ENCODE measurements around the gene DNAJA3. TPM values are rescaled to one million over a fixed set of nuclear protein-coding genes. Genes with fewer than 3 reads are reported as not detected.

Gene DNAJA3
- 10 to 100 TPM; 67.5 to 71.1 TPM for total RNA-seq
- 10 to 100 TPM; 52.4 to 55.5 TPM for polyA plus RNA-seq

GRCh38 chr16:4425378-4426020 is at the start of gene DNAJA3:
Gene DNAJA3 (plus strand): TSS chr16:4425868. CDS start chr16:4425882, 14 bp downstream.
- no peaks in the 10 kb centered on the region for H3K9me3 Mint-ChIP-seq
- CTCF ChIA-PET (ENCODE audit: partially characterized antibody): no interaction called here
- intact Hi-C loops (cut with micrococcal nuclease): loop anchor here (1.0 to 2.0 kb wide), 5 partner anchors 9 to 191 kb away; partner anchors contain the start of genes CDIP1, CORO7, HMOX2 and PAM16

GRCh38 chr16:4376126-4376892 is 49.4 kb upstream of the DNAJA3 start:
- POLR2A ChIA-PET (ENCODE audit: partially characterized antibody): no interaction called here
- CTCF ChIA-PET (ENCODE audit: partially characterized antibody): no interaction called here
- Mint-ChIP-seq H3K36me3 (peaks cover 0 to 34% of the 10 kb centered on the region in 2 donors), H3K27me3 (no peaks in the 10 kb centered on the region), H3K4me1 (peaks cover 12 to 54% (median 35%) of the 10 kb centered on the region in 4 donors), H3K4me3 (peak overlapping the region in 1 of 8 donors; percentile 21), H3K27ac (peak overlapping the region in 1 of 7 donors; percentile 89), H3K9me3 (peaks cover 0 to 2% (median 0%) of the 10 kb centered on the region in 8 donors)
- no peaks in the 10 kb centered on the region for H3K27me3 ChIP-seq (ENCODE audit: insufficient read depth, low read length)
- H3K27ac ChIP-seq (ENCODE audit: low read depth, low read length): no peak overlapping the region
- H3K4me1 ChIP-seq (ENCODE audit: insufficient read depth, low read length): peaks cover 34% of the 10 kb centered on the region
- intact Hi-C loops (cut with micrococcal nuclease): no loop called here
- H3K4me3 ChIP-seq (ENCODE audit: low read length in 2 of 2): no peak overlapping the region
- no peaks in the 10 kb centered on the region for H3K9me3 ChIP-seq (ENCODE audit: control insufficient read depth in 1 of 2, low read length in 2 of 2)
- H3K36me3 ChIP-seq (ENCODE audit: insufficient read depth, low read length): peaks cover 3% of the 10 kb centered on the region
- DNase-seq: no peak

More at GRCh38 chr16:4425378-4426020, at the start of gene DNAJA3:
- Histone ChIP-seq H3K4me3 (ENCODE audit: low read length in 2 of 2) (peak within 1 kb of the TSS; percentile 98 to 99), H3K9me3 (ENCODE audit: control insufficient read depth in 1 of 2, low read length in 2 of 2) (no peaks in the 10 kb centered on the region), H3K27ac (ENCODE audit: low read depth, low read length) (peak within 1 kb of the TSS; percentile 98), H3K4me1 (ENCODE audit: insufficient read depth, low read length) (peaks cover 28% of the 10 kb centered on the region), H3K36me3 (ENCODE audit: insufficient read depth, low read length) (no peaks in the 10 kb centered on the region), H3K27me3 (ENCODE audit: insufficient read depth, low read length) (no peaks in the 10 kb centered on the region)
- DNase-seq: peak; percentile 93 to 96 (median 95)
- Mint-ChIP-seq H3K36me3 (peaks cover 0 to 19% of the 10 kb centered on the region in 2 donors), H3K4me1 (peaks cover 16 to 36% (median 24%) of the 10 kb centered on the region in 4 donors), H3K27me3 (no peaks in the 10 kb centered on the region), H3K27ac (peak within 1 kb of the TSS; percentile 98 to 100 (median 100)), H3K4me3 (peak within 1 kb of the TSS; percentile 92 to 98 (median 98))
- POLR2A ChIA-PET (ENCODE audit: partially characterized antibody): interaction anchor here (1.2 to 4.6 kb wide), 3 partner anchors 10 to 80 kb away, joined by 3 to 52 read pairs (median 4); partner anchors contain the start of gene CORO7

- CTCF ChIA-PET (ENCODE audit: partially characterized antibody): no interaction called here
Observed at GRCh38 chr16:4376893-4377572, 48.6 kb upstream of the DNAJA3 start.

DNA sequence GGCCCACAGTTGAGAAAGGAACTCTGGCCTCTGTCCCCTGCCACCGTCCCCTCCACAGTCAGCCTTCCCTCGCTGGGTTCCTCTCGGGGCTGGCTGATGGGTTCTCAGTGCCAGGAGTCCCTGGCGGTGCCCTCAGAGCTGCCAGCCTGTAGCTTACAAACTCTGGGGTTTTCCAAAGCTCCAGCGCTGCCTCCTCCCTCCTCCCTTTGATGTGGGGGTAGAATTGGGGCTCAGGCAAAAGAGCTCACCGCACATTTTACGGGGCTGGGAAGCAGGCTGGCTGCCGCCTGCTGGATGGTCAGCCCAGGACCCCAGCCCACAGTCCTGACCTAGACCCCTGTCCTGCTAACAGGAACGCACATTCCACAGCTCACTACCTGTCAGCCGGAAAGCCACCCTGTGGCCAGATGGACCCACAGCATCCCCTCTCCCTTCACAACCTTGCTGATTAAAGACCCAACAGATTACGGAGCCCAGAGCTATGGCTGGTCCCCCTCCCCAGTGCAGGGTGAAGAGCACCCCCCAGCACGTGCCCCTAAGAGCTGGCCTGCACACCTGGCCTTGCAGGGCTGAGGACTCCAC is 48.0 kb upstream of the DNAJA3 start:
- Mint-ChIP-seq H3K4me3 (peak overlapping the region in 1 of 8 donors; percentile 46), H3K27ac (peak overlapping the region in 1 of 7 donors; percentile 82), H3K36me3 (peaks cover 0 to 35% of the 10 kb centered on the region in 2 donors), H3K27me3 (no peaks in the 10 kb centered on the region), H3K9me3 (peaks cover 0 to 2% (median 0%) of the 10 kb centered on the region in 8 donors), H3K4me1 (peaks cover 12 to 47% (median 32%) of the 10 kb centered on the region in 4 donors)
- ChIA-PET POLR2A (ENCODE audit: partially characterized antibody) (interaction anchor here (0.8 kb wide), 1 partner anchor 9 kb away, joined by 3 read pairs; no protein-coding TSS in a partner anchor), CTCF (ENCODE audit: partially characterized antibody) (no interaction called here)
- Histone ChIP-seq H3K27ac (ENCODE audit: low read depth, low read length) (no peak overlapping the region), H3K27me3 (ENCODE audit: insufficient read depth, low read length) (no peaks in the 10 kb centered on the region), H3K4me3 (ENCODE audit: low read length in 2 of 2) (no peak overlapping the region), H3K36me3 (ENCODE audit: insufficient read depth, low read length) (peaks cover 3% of the 10 kb centered on the region), H3K4me1 (ENCODE audit: insufficient read depth, low read length) (peaks cover 24% of the 10 kb centered on the region), H3K9me3 (ENCODE audit: control insufficient read depth in 1 of 2, low read length in 2 of 2) (no peaks in the 10 kb centered on the region)
- DNase-seq: no peak
- intact Hi-C loops (cut with micrococcal nuclease): no loop called here

More at GRCh38 chr16:4376893-4377572, 48.6 kb upstream of the DNAJA3 start:
- intact Hi-C loops (cut with micrococcal nuclease): no loop called here
- Histone ChIP-seq H3K9me3 (ENCODE audit: control insufficient read depth in 1 of 2, low read length in 2 of 2) (no peaks in the 10 kb centered on the region), H3K36me3 (ENCODE audit: insufficient read depth, low read length) (peaks cover 3% of the 10 kb centered on the region), H3K27me3 (ENCODE audit: insufficient read depth, low read length) (no peaks in the 10 kb centered on the region), H3K4me1 (ENCODE audit: insufficient read depth, low read length) (peaks cover 31% of the 10 kb centered on the region), H3K27ac (ENCODE audit: low read depth, low read length) (no peak overlapping the region), H3K4me3 (ENCODE audit: low read length in 2 of 2) (no peak overlapping the region)
- peaks cover 0 to 37% of the 10 kb centered on the region in 2 donors for H3K36me3 Mint-ChIP-seq
- H3K27me3 Mint-ChIP-seq: no peaks in the 10 kb centered on the region
- H3K27ac Mint-ChIP-seq: peak overlapping the region in 3 of 7 donors; percentile 13 to 82 (median 37)
- no peak for DNase-seq
- H3K4me3 Mint-ChIP-seq: peak overlapping the region in 2 of 8 donors; percentile 21 to 64
- POLR2A ChIA-PET (ENCODE audit: partially characterized antibody): interaction anchor here (0.8 kb wide), 1 partner anchor 8 kb away, joined by 3 read pairs; no protein-coding TSS in a partner anchor
- peaks cover 12 to 53% (median 35%) of the 10 kb centered on the region in 4 donors for H3K4me1 Mint-ChIP-seq
- H3K9me3 Mint-ChIP-seq: peaks cover 0 to 2% (median 0%) of the 10 kb centered on the region in 8 donors

DNA sequence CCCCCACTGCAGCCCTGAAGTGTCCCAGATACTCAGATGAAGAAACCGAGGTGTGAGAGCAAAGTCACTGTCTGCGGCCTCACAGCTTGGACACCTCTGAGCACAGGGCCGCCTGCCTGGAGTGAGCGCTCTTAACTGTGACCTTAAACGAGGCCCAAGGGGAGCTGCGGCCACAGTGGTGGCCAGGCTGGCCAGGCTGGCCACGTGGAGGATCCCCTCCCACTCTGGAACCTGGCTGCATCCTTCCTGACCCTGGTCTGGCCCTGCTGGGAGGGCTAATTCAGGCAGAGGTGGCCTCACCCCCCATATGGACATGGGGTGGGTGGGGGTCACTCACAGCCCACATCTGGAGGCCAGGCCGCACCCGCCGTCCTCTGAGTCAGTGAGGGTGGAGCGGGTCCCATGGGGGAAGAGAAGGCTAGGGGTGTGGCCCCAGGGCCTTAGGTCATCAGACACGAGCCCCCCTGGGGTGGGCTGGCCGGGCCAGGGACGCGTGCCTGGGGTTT is 47.5 kb upstream of the DNAJA3 start:
- intact Hi-C loops (cut with micrococcal nuclease): no loop called here
- POLR2A ChIA-PET (ENCODE audit: partially characterized antibody): interaction anchor here (0.8 kb wide), 1 partner anchor 9 kb away, joined by 3 read pairs; no protein-coding TSS in a partner anchor
- peaks cover 19% of the 10 kb centered on the region for H3K4me1 ChIP-seq (ENCODE audit: insufficient read depth, low read length)
- Mint-ChIP-seq H3K4me3 (no peak overlapping the region), H3K27ac (peak overlapping the region in 2 of 7 donors; percentile 55 to 82), H3K4me1 (peaks cover 10 to 41% (median 27%) of the 10 kb centered on the region in 4 donors), H3K9me3 (peaks cover 0 to 2% (median 0%) of the 10 kb centered on the region in 8 donors), H3K36me3 (peaks cover 1 to 40% of the 10 kb centered on the region in 2 donors), H3K27me3 (no peaks in the 10 kb centered on the region)
- no peak overlapping the region for H3K4me3 ChIP-seq (ENCODE audit: low read length in 2 of 2)
- CTCF ChIA-PET (ENCODE audit: partially characterized antibody): interaction anchor here (1.4 kb wide), 1 partner anchor 24 kb away, joined by 4 read pairs; no protein-coding TSS in a partner anchor
- H3K27ac ChIP-seq (ENCODE audit: low read depth, low read length): no peak overlapping the region
- H3K27me3 ChIP-seq (ENCODE audit: insufficient read depth, low read length): no peaks in the 10 kb centered on the region
- H3K36me3 ChIP-seq (ENCODE audit: insufficient read depth, low read length): peaks cover 3% of the 10 kb centered on the region
- no peaks in the 10 kb centered on the region for H3K9me3 ChIP-seq (ENCODE audit: control insufficient read depth in 1 of 2, low read length in 2 of 2)
- no peak for DNase-seq

- Histone ChIP-seq H3K9me3 (ENCODE audit: control insufficient read depth in 1 of 2, low read length in 2 of 2) (no peaks in the 10 kb centered on the region), H3K4me3 (ENCODE audit: low read length in 2 of 2) (no peak overlapping the region), H3K4me1 (ENCODE audit: insufficient read depth, low read length) (peaks cover 11% of the 10 kb centered on the region), H3K27ac (ENCODE audit: low read depth, low read length) (no peak overlapping the region), H3K36me3 (ENCODE audit: insufficient read depth, low read length) (peaks cover 8% of the 10 kb centered on the region), H3K27me3 (ENCODE audit: insufficient read depth, low read length) (no peaks in the 10 kb centered on the region)
- intact Hi-C loops (cut with micrococcal nuclease): no loop called here
- ChIA-PET CTCF (ENCODE audit: partially characterized antibody) (interaction anchor here (1.1 to 1.4 kb wide), 2 partner anchors 20 to 23 kb away, joined by 3 to 4 read pairs; no protein-coding TSS in a partner anchor), POLR2A (ENCODE audit: partially characterized antibody) (interaction anchor here (1.2 to 1.3 kb wide), 2 partner anchors 14 to 35 kb away, joined by 3 to 4 read pairs; no protein-coding TSS in a partner anchor)
- DNase-seq: no peak
- Mint-ChIP-seq H3K27me3 (no peaks in the 10 kb centered on the region), H3K36me3 (peaks cover 4 to 41% of the 10 kb centered on the region in 2 donors), H3K4me1 (peaks cover 9 to 33% (median 23%) of the 10 kb centered on the region in 4 donors), H3K27ac (peak overlapping the region in 2 of 7 donors; percentile 35 to 82), H3K9me3 (peaks cover 0 to 2% (median 0%) of the 10 kb centered on the region in 8 donors), H3K4me3 (peak overlapping the region in 1 of 8 donors; percentile 7)
Observed at GRCh38 chr16:4378999-4379690, 46.5 kb upstream of the DNAJA3 start.

Measured in CD4-positive, alpha-beta memory T cell (primary cell).